Measurements from ENCODE around the gene PITX2.
A peak's percentile ranks its signal among the peaks of the same experiment; 100 is the strongest.

Gene PITX2

DNA sequence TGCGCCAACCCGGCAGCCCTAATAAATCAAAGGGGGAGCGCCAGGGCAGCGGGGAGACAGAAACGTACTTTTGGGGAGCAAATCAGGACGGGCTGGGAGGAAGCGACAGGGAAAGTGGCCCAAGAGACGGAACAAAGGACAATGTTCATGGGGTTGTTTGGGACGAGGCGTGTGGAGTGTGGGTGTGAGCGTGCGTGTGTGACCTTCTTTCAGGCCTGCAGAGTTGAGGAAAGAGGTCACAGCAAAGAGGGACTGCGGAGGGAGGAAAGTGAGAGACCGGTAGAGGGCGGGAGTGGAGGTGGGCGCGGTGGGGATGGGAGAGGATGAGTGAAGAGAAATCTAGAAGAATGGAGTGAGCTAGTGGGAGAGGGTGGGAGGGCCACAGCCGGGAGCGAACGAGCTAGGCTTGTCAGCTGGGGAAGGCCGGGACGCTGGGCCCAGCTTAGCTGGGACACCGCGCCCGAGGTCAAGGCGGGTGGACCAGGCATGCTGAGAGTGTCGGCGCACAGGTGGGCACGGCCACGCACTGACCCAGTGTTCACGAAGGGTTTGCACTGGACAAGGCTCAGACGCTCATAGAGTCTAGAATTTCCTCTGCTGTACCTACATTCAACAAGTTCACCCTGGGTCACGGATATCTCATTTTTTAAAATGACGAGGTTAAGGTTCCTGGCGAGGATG is 14.7 kb upstream of the PITX2 start:
- no peak for DNase-seq (ENCODE audit: low read depth, low spot score)

DNA sequence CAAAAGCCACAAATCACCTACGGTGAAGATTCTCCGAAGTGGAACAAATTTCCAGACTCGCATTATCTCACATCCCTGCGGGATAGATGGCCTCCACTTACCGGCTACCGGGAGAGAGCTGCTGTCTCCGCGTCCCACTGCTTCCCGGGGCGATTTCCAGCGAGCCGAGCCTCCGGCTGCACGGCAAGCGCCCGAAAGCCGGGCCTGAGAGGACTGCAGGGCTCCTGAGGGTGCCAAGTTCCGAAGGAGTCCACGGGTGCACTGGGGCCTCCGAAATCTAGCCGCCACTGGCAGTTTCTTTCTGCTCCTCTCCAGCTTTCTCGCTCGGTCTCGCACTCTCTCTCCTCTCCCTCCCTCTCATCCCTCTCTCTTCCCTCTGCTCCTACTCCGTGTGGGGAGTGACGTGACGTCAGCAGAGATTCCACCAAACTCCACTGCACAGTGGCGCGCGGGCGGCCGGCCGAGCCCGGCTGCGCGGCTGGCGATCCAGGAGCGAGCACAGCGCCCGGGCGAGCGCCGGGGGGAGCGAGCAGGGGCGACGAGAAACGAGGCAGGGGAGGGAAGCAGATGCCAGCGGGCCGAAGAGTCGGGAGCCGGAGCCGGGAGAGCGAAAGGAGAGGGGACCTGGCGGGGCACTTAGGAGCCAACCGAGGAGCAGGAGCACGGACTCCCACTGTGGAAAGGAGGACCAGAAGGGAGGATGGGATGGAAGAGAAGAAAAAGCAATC is 14.0 kb upstream of the PITX2 start:
- DNase-seq (ENCODE audit: low read depth, low spot score) = no peak
- no peak overlapping the region for H3K4me3 ChIP-seq (ENCODE audit: low read length)

More for the DNA sequence above, 14.7 kb upstream of the PITX2 start:
- no peak overlapping the region for H3K4me3 ChIP-seq (ENCODE audit: low read length)

DNA sequence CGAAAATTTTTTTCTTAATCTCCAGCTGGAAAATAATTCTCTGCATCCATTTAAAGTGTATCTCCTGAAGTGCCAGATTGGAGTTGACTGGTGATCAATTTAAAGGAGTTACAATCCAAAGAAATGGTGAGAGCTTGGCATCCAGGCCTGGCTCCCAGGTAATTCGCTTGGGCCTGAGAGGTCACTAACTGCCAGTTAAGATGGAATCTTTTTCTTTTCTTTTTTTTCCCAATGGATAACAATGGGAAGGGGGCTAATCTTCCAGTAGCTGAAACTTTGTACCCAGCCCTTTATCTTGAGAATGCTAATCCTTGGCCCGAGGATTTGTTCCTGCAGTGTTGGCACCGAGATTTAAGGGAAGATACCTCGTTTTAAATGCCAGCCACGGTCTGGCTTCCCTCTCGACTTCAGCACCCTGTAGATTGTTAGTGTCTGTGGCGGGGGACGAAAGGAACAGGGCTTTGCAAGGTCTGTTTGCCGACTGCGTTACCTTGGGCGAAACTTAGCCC is 13.3 kb upstream of the PITX2 start:
- no peak for DNase-seq (ENCODE audit: low read depth, low spot score)
- H3K4me3 ChIP-seq (ENCODE audit: low read length) = no peak overlapping the region

DNA sequence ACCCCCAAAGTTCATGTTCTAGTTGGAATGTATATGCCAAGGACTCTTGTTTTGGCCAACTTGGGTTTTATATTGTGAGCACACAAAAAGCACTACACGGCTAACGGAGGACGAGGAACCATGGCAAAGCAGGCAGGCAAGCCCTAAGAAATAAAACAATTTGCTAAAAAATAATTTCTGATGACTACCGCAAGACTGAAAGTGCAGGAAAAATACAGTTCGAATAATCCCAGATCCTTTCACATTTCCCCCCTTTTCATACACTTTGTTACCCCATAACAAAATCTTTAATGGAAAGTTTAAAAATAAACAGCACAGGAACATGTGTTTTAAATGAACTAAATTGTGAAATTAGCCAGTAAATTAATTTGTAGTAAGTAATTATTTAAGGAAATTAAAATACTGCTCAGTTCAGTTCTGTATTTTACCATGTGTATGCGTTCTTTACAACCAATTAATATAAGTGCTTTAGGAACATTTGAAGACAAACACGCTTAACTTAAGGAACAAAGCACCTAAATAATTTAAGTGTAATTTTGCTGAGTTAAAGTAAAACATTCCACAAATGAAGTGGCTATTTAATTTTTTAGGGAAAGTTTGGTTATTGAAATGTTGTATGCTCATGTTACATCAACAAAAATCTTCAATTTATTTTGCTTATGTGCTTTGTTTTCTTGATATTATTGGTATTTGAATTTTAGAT is 12.4 kb upstream of the PITX2 start:
- H3K4me3 ChIP-seq (ENCODE audit: low read length) = no peak overlapping the region
- no peak for DNase-seq (ENCODE audit: low read depth, low spot score)

GRCh38 chr4:110634350-110635162 is 11.7 kb upstream of the PITX2 start:
- H3K4me3 ChIP-seq (ENCODE audit: low read length) = no peak overlapping the region
- no peak for DNase-seq (ENCODE audit: low read depth, low spot score)

DNA sequence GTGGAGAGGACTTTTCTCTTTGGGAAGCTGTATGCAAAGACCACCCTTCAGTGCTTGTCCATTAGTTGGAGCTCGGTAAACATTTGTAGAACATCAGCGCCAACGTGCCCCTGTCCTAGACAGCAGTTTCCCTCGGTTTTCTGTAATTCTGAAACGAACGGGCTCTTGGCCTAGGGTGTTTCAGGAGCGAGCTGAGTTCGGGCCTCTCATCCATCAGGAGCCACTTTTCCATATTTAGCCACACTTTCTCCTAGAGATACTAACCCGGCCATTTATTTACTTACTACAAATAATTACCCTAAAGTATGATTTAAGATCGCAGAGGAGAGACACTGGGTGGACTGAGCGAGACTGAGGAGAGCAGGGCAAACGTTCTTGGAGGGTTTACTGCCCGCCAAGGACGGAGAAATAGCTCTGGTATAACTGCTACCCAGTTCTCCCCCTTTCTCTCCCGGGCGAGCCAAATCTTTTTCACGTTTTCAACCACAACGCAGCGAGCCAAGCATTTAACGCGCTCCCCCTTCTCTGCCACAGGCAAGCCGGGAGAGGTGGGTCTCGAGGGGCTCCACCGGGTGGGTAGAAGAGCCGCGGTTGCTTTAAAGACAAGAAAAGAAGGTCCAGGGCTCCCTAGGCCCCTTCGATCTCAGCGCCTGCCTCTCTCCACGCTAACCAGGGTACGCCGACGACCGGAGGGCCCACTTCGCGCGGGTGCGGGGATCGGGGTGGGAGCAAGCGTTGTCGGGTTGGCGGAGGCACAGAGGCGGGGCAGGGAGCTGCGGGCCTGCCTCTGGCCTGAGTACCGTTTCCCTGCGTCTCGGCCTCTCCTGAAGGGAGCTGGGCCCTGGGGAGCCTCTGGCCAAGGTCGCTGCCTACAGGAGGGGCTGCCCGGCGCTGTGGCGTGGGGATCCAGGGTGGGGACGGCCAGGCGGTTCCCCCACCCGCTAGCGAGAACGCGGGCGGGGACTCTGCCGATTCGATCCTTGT is 10.8 kb upstream of the PITX2 start:
- no peak overlapping the region for H3K4me3 ChIP-seq (ENCODE audit: low read length)
- no peak for DNase-seq (ENCODE audit: low read depth, low spot score)

- no peak for DNase-seq (ENCODE audit: low read depth, low spot score)
- no peak overlapping the region for H3K4me3 ChIP-seq (ENCODE audit: low read length)
Measured at GRCh38 chr4:110632506-110633357, 9.9 kb upstream of the PITX2 start.

DNA sequence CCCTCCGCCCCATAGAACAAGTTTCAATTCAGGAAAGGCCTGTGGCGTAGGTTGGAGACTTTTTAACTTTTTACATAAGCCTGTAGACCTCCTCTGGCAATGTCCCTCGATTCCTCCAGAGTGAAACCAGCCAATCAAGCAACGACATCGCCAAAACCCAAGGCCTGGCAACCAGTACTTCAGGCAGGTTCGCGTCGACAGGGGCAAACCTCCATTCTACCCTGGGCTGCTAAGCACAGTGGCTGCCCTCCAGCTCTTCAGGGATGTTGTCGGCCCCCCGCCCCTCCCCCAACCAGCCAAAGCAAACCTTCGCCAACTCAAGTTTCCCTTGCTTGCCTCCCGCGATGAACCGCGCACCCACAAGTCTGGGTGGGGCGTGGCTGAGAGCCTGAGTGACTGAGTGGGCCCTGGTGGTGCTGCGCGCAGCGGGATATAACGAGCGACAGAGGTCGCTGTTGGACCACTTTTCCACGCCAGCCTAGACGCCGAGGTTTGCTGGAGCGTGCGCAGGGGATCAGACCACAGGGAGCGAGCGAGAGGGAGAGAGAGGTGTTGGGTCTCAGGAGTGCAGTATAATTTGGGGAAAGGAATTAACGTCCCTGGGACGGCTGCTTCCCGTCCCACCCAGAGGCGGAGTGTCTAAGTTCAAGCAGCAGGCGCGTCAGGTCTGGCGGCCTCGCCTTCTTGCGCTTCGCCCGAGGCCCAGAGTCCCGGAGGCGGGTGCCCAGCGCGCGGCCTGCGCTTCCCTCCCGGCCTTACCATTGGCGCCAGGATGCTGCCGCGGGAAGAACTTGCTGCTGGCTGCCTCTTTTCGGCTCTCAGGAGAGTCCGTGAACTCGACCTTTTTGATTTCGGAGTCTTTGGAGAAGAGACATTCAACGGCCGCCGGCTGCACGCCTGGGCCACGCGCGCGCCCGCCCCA is 9.0 kb upstream of the PITX2 start:
- DNase-seq (ENCODE audit: low read depth, low spot score) = peak; percentile 72
- H3K4me3 ChIP-seq (ENCODE audit: low read length) = peak overlapping the region; percentile 31

DNA sequence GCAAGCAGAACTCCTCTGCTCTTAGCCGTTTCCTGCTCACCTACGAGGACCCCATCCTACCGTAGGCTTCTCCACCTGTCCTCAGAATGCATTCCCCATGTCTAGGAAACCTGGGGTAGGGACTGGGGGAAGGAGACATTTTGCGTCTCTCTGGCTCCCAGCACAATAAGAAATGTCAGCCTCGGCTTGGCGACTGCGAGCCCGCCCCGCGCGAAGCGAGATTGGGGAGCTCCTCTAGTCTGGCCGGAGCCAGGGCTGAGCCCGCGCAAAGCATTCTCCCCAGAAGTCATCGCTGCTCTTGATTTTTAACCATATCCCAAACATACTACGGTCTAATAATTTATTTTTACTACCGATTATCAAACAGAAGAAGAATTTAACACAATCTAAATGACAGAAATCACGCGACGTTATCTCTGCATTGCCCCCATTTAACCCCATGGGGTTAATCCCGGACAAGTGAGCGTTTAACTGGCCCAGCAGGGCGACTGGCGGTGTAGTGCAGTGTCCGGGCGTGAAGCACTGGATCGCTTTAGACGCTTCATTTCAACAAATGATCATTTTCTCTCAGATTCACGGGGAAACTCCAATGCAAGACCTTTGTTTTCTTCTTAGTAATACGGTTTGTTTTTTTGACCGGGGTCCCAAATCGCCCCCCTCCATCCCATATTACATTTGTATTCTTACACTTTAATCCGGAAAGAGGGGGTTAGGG is 8.0 kb upstream of the PITX2 start:
- DNase-seq (ENCODE audit: low read depth, low spot score) = no peak
- H3K4me3 ChIP-seq (ENCODE audit: low read length) = no peak overlapping the region

DNA sequence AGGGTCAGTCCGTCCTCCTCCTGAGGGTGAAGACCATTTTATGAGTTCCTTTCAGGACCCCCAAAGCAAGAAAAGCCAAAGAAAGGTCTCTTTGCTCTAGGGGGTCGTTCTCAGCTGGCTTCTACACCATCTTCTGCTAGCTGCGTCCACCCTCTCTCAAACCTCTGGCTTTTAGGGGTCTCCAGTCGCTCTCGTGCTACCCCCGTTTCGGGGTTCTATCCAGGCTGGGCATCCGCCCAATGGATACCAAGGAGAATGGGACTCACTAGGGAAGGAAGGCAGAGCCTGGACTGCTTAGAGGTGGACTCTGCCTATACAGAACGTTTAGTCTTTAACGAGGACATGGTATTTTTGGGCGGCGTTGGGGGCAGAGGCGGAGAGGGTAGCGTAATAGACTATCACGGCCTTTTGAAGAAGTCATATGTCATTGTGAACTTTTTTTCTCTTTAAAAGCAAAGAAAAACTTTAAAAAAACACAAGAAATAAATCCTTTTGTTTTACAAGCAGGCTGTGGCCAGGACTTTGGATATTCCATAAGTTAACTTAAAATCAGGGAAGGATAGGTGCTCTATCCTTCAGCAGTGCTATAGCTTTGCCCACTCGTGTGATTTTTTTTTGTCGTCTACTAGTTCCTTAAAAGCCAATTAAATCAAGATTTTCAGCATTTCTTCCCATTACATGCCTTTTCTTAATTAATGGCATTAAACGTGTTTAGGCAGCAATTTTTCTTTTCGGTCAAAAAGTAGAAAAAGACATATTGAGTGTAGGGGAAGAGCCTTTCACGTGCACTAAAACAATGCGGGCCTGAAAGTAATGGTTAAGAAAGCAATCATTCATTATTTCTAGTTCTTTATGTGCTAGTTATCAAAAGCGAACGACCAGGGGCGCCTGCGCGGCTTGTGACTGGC is 7.2 kb upstream of the PITX2 start:
- no peak overlapping the region for H3K4me3 ChIP-seq (ENCODE audit: low read length)
- DNase-seq (ENCODE audit: low read depth, low spot score) = no peak

DNA sequence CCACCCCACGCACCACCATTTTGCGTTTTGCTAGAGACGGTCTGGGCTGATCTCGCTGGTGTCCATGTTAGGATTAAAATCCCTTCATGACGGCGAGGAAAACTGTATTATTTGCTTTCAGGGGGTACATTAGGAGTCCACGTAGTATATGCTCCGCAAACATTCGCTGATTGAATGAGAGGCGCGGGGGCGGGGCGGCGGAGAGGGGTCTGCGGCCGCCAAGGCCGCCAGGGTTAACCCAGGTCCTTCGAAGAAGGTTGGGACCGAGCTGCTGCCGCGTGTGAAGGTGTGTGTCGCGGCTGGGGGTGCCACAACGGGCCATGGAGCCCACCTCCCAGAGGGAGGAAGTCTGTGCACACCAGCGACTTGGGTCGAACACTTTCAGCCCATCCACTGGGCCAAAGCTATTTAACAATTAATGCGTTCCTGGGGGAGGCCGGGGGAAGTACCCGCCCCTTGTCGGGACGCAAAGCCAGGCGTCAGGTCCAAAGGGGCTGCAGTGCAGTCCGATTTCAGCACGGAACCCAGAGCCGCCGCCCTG is 6.4 kb upstream of the PITX2 start:
- H3K4me3 ChIP-seq (ENCODE audit: low read length) = no peak overlapping the region
- DNase-seq (ENCODE audit: low read depth, low spot score) = no peak

DNA sequence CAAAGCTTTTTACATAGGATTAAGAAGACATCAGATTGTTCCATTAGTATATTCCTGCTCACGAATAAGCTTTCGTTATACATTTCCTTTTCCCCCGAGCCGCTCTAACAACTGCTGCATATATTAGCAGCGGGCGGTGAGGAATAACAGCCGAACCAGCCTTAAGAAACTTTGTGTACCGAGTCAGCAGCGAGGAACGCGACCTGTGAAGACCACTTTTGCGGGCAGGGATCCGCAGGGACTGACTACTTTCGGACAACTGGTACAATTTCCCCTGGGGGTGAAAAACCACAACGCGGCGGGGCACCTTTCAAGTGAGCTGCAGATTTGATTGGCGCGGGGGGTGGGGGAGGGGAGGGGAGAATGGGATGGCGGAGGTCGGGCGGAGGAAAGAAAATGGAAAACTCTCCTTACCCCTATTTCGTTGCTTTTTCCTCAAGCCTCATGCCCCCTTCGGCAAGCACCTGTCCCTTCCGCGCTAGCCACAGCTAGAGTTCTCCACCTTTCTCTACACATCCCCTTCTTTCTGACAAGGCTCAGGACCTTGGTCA is 5.9 kb upstream of the PITX2 start:
- no peak overlapping the region for H3K4me3 ChIP-seq (ENCODE audit: low read length)
- DNase-seq (ENCODE audit: low read depth, low spot score) = no peak

DNA sequence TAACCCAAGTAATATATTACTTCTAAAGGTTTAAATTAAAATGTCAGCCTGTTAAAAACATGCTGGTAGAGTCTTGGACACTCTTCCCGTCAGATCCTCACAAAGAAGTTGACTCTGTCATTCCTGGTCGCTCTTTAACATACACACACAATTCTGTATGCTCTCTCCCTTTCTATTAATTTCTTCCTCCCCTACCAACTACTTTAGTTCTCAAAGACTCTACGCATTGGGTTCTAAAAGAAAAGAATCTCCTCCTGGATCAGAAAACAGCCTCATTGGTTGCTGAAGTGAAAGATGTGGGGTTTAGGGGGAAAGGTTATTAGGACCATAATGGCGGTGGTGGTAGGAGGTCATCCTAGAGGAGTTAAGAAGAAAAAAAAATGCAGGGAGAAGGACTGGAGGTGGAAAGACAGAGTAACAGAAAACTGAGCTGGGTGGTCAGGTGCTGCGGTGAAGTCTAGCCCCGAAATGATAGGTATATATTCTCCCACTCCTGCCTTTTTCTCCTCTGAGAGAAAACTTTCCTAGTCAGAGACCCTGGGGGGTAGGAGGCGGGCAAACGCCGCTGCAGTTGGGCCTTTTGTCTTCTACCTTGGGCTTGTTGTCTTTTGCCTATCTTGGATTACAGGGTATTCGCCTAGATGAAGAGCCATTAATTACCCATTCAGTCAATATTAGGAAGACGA is 5.2 kb upstream of the PITX2 start:
- no peak for DNase-seq (ENCODE audit: low read depth, low spot score)
- no peak overlapping the region for H3K4me3 ChIP-seq (ENCODE audit: low read length)

Data from Jurkat, Clone E6-1 (cell line).